22Rv1 (cell line): ENCODE measurements around the gene TEDC1.

Experiments
- H3K27ac ChIP-seq: fragments of 450-650 bp; 2 replicates; pipeline ENCODE4 v1.5.1; 2017
- ZFX ChIP-seq: fragments of 450-650 bp; IDR thresholded peaks from 2 replicates; pipeline ENCODE4 v1.6.1; 2017; ENCODE audit warnings: antibody characterized with exemption, borderline replicate concordance
- TF ChIP-seq, protein P1 (sequence below): fragments of 450-650 bp; IDR thresholded peaks from 2 replicates; pipeline ENCODE4 v1.5.1; 2017; ENCODE audit warnings: mild to moderate bottlenecking

TEDC1 gene

DNA sequence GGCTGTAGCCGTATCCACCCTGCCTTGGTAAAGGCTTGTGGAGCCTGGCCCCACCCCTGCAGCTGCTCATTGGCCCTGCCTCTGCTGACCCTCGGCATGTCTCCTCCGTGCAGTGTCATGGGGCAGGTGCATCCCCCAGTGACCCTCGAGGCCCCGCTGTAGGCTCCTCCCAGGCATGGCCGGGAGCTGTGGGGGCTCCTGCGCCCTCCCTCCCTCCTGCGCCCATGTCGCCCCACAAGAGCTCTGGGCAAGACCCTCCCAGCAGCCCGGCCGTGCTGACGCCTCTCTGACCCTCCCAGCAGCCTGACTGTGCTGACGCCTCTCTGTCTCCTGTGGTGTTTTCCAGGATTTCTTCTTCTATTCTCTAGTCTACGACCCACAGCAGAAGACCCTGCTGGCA is 37.2 kb upstream of the TEDC1 start:
- H3K27ac ChIP-seq: no peak overlapping the region
- TF ChIP-seq ZFX: no peak
- TF ChIP-seq, protein P1, sequence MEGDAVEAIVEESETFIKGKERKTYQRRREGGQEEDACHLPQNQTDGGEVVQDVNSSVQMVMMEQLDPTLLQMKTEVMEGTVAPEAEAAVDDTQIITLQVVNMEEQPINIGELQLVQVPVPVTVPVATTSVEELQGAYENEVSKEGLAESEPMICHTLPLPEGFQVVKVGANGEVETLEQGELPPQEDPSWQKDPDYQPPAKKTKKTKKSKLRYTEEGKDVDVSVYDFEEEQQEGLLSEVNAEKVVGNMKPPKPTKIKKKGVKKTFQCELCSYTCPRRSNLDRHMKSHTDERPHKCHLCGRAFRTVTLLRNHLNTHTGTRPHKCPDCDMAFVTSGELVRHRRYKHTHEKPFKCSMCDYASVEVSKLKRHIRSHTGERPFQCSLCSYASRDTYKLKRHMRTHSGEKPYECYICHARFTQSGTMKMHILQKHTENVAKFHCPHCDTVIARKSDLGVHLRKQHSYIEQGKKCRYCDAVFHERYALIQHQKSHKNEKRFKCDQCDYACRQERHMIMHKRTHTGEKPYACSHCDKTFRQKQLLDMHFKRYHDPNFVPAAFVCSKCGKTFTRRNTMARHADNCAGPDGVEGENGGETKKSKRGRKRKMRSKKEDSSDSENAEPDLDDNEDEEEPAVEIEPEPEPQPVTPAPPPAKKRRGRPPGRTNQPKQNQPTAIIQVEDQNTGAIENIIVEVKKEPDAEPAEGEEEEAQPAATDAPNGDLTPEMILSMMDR: no peak

DNA sequence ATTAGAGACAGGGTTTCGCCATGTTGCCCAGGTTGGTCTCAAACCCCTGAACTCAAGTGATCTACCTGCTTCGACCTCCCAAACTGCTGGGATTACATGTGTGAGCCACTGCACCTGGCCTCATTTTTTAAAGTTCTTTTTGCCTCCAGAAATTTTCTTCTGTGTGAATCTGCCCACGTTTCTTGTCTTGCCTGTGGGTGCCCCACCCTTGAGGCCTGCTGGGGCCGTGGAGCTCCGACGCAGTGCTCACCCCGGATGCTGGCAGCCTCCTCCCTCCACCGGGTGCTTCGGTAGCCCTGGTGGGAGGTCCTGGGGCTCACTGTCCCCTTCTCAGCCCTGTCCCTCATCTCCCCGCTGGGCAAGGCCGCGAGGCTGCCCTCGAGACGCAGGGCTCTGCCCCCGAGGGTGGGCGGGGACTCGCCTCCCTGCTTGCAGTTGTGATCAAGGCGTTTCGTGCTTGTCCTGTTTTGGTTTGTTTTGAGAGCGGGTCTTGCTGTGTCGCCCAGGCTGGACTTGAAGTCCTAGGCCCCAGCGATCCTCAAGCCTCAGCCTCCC is 35.9 kb upstream of the TEDC1 start:
- TF ChIP-seq ZFX: no peak
- TF ChIP-seq, protein P1: no peak
- no peak overlapping the region for H3K27ac ChIP-seq

DNA sequence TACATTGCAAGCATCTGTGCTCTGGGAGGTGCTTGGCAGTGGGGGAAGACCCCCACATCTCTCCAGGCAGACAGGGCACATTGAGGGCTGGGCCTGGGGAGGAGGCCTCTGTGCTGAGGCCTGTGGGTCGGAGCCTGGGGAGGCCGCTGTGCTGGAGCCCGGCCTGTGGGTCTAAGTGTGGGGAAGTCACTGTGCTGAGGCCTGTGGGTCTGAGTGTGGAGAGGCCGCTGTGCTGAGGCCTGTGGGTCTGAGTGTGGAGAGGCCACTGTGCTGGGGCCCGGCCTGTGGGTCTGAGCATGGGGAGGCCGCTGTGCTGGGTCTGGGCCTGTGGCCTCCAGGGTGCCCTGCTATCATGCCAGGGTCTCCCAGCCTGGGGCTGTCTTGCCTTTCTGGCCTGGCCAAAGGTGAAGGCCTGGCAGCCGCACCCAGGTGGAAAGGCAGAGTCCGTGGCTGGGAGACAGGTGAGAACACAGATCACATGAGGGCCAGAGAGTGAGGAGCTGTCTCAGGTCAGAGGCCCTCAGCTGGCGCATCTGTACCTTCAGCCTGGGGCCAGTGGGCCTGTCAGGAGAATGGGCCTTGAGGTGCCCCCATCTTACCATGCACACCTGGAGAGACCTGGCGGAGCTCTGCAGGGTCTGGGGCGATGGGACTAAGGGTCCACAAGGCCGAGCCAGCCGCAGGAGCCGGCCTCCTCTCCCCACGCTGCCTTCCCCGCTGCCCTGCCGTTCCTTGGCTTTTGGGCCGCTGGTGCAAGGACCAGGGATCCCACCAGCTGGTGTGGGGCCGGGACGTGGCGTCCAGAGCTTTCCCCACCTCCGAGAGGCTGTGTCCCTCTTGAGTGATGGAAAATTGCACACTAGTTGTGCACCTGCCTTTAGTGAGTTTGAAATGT is 35.0 kb upstream of the TEDC1 start:
- TF ChIP-seq, protein P1: no peak
- TF ChIP-seq ZFX: no peak
- H3K27ac ChIP-seq: no peak overlapping the region

DNA sequence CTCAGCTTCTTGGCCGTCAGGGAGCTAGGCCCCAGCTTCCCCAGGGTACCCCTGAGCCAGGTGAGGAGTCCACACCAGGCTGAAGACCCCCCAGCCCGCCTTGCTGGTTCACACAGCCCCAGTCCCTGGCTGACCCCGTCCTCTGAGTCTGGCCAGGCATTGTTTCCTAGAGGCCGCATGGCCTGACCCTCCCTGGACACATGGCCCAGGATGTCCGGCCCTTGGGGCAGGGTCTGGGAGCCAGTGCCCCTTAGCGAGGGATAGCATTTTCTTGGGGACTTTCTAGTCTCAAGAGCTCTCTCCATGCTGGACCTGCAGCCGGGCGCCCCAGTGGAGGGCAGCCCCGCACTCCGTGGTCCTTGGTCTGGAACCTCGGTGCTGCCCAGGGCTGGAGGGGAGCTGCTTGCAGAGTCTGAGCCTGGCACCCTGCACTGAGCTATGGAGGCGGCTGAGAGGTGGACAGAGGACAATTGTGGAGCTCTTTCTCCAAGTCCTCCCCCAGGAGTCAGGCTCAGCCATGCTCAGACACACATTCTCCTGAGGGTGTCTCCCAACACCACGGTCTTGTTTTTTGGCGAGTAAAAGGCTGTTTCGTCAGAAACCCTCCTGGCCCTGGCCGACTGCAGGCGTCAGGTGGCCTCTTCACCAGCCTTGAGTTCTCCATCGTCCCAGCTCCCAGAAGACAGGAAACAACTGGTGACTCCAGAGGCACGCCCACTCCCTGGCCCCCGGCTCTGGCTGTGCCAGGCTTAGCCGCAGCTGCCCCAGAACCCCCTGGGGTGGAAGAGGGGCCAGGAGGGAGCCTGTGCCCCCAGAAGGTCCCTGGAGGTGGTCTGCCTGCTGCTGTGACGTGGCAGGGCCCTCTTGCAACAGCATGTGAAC is 34.1 kb upstream of the TEDC1 start:
- no peak for TF ChIP-seq ZFX
- TF ChIP-seq, protein P1: no peak
- H3K27ac ChIP-seq: no peak overlapping the region

DNA sequence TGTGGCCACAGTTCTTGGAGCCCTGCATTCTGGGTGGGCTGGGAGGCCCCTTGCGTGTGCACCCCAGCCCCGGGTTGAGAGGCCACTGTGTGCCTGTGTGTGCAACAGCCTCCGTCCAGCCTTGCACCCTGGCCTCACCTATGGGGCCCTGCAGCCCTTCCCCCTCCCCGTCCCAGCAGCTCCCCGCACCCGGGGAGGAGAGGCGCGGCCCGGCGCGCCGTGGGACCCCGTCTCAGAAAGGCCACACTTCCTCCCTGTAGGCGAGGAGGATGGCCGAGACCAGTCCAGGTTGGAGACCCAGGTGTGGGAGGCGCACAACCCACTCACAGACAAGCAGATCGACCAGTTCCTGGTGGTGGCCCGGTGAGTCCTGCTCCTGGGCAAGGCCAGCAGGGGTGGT is 33.0 kb upstream of the TEDC1 start:
- no peak for TF ChIP-seq ZFX
- TF ChIP-seq, protein P1: no peak
- no peak overlapping the region for H3K27ac ChIP-seq

DNA sequence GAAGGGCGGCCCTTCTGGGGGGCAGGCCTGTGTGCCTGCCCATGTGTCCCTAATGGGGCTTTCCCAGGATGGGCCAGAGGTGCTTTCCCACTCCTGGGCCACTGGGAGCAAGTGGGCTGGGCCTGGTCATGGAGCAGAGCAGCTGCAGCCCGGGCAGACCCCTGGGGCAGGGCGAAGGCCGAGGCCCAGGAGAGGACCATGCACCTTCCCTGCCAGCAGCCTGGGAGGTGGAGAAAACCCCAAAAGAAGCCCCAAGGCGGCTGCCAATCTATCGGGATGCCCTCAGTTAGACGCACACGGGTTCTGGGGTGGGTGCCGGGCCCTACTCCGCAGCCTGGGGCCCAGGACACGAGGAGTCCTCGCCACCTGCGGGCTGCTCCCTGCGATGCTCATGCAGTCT is 32.5 kb upstream of the TEDC1 start:
- H3K27ac ChIP-seq: no peak overlapping the region
- TF ChIP-seq ZFX: no peak
- TF ChIP-seq, protein P1: no peak
